GM10847 (cell line): ENCODE results near the gene LYPD3.

Experiments
- POLR2A ChIP-seq: IDR thresholded peaks from 2 replicates; pipeline ENCODE4 v1.6.1; 2011; ENCODE audit not compliant: insufficient read length; ENCODE audit errors: extremely low read depth

LYPD3 gene

DNA sequence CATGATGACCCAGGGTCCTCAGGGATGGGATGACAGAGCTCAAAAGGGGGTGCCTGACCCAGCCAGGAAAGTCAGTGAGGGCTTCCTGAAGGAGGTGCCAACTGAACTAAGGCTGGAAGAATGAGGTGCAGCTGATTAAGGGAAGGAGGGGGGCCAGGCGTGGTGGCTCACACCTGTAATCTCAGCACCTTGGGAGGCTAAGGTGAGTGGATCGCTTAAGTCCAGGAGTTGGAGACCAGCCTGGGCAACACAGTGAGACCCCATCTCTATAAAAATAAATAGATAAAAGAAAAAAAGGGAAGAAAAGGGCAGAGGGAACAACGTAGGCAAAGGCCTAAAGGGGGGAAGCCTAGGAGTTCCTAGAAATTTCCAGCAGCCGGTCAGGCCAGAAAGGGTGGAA lies 9.1 kb upstream of the LYPD3 start:
- no peak for TF ChIP-seq POLR2A

- no peak for TF ChIP-seq POLR2A
Observed at GRCh38 chr19:43471091-43471490, 5.7 kb upstream of the LYPD3 start.

GRCh38 chr19:43470288-43470687 lies 4.9 kb upstream of the LYPD3 start:
- no peak for TF ChIP-seq POLR2A

- no peak for TF ChIP-seq POLR2A
Observed at GRCh38 chr19:43469160-43469480, 3.7 kb upstream of the LYPD3 start.

DNA sequence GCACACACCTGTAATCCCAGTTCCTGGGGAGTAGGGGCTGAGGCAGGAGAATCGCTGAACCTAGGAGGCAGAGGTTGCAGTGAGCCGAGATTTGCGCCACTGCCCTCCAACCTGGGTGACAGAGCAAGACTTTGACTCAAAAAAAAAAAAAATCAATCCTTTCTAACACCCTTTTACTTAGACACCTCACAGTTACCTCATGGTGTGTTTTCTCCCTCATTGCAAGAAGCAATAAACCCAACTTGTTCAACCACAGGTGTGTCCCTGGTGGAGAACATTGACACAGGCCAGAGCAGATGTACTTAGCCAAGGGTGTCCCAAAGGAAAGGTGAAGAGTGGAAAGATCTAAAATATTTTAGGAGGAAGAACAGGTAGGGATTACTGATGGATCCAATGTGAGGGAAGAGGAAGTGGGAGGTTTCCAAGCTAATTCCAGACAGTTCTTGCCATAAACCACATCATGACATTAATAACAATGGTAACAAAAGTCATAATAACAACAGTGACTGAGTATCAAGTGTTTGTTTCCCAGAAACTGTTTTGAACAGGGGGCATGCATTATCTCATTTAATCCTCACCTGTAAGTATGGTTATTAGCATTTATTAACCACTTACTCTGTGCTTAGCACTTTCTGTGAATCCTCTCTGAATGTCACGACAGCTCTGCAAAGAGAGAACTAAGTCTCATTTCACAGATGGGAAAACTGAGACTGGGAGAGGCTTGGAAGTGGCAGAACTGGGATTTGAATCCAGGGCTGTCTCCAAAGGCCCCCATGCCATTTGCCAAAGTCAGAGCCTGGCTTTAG lies 3.1 kb upstream of the LYPD3 start:
- no peak for TF ChIP-seq POLR2A

DNA sequence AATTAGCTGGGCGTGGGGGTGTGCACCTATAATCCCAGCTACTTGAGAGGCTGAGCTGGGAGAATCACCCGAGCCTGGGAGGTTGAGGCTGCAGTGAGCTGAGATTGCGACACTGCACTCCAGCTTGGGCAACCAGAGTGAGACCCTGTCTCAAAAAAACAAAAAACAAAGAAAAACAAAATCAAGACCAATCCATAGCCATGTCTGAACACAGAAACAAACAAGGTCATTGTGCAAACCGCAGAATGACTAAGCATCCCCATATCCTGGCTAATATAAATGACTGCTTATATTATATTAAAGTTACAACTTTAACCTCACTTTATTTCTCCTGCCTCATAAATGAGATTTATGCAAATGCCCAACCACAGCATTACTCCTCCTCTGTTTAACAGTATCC lies 2.3 kb upstream of the LYPD3 start:
- TF ChIP-seq POLR2A: no peak

DNA sequence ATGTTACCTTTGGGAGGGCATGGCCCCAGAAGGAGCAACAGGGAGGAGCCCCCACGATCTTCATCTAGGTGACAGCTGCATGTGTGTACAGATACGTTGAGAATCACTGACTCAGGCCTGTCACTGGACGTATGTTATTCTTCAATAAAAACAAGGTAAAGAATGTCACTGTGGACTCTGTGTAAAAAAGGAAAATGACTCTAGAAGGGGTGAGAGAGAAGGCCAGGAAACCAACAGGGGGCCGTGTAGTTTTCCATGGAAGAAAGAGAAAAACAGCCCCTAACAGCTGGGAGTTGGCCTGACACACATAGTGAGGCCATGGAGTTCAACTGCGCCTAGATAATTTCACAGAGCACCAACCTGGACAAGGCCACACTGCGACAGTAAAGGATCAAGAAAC lies 1.9 kb upstream of the LYPD3 start:
- no peak for TF ChIP-seq POLR2A

- TF ChIP-seq POLR2A: no peak
Observed at GRCh38 chr19:43466793-43467192, 1.4 kb upstream of the LYPD3 start.

- no peak for TF ChIP-seq POLR2A
Observed at GRCh38 chr19:43464134-43464775, 1.2 kb downstream of the LYPD3 start.

DNA sequence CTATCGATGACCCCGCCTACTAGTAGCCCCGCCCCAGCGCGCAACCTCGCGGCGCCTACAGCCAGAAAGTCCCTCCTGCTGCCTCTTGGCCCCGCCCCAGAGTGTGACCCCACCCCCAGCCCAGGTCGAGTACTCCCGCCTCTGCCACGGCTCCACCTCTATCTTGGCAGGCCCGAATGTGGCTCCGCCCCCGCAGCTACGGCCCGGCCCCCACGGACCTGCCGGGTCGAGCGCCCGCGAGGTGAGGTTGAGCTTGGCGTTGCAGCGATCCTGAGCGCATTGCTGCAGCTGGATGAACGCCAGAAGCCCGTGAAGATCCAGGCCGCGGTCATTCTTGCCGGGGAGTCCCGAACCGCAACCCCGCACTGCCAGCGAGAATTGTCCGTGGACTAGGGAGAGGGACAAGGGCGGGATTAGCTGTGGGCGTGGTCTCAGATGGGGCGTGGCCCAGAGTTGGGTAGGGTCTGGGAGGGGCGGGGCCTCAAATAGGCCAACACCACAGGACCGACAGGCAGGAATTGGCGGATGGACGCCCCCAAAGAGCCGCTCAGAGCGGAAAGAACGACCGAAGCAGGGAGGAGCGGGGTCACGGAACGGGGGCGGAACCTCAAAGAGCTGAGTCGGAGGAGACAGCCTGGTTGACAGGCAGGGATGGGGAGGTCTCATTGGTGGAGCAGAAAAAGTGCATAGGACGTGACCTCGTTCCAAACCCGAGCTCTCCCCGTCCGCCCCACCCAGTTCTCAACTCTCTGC lies 1.9 kb downstream of the LYPD3 start:
- no peak for TF ChIP-seq POLR2A

GRCh38 chr19:43462785-43463380 lies 2.5 kb downstream of the LYPD3 start:
- no peak for TF ChIP-seq POLR2A

DNA sequence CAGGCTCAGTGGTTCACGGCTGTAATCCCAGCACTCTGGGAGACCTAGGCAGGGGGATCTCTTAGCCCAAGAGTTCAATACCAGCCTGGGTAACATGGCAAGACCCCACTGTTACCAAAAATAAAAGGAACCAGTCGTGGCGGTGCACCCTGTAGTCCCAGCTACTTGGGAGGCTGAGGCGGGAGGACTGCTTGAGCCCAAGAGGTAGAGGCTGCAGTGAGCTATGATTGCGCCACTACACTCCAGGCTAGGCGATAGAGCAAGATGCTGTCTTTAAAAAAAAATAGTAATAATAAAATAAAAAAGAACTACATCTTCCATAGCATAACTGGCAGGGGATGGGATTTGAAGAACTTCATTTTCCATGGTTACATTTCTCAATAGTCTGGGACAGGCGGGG lies 3.0 kb downstream of the LYPD3 start:
- TF ChIP-seq POLR2A: no peak

DNA sequence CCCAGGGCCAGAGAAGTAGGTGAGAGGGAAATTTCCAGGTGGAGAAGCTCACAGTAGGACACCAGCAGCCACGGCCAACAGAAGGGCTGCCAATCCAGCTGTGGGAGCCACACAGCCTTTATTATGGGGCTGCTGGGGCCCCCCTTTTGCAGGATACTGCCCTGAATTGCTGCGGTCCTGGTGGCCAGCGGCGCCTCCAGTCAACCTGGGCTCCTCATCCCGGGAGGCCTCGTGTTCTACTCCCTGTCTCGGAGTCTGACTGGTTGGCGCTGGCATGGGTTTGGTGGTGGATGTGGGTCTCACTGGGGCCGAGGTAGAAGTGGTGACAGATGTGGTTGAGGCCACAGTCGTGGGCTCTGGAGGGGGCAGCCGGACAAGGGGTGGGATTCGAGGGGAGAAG lies 4.1 kb downstream of the LYPD3 start:
- TF ChIP-seq POLR2A: no peak

DNA sequence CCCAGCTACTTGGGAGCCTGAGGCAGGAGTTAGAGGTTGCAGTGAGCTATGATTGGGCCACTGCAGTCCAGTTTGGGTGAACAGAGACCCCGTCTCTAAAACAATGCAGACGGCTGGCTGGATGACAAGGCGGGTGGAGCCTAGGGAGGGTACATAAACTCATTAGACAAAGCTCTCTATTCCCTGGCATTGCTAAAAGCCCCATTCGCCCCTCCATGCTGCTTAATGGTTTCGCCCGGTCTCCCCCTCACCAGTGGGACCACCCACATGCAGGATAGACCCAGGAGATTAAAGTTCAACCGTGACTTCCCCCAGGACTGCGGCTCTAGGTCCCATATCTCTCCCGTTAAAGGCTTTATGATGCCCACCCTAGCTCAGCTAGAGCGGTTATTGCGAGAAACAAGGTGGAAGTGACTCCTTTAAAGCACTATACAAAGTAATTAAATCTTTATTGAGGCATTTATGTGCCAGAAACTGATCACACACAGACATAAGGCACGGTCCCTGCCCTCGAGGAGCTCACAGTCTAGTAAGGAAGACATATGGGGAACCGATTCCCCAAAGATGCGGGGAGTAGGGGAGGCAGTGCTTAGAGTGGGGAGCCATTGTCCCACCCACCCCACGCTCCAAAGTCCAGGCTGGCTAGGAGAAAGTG lies 4.9 kb downstream of the LYPD3 start:
- TF ChIP-seq POLR2A: no peak

GRCh38 chr19:43457809-43458208 lies 7.6 kb downstream of the LYPD3 start:
- no peak for TF ChIP-seq POLR2A
